ENCODE data around the gene PKN2. TPM values are rescaled to one million over a fixed set of nuclear protein-coding genes. Genes with fewer than 3 reads are reported as not detected.

Gene PKN2
- total and polyA plus RNA-seq, 2 experiments from 2014 or later: 14.6 to 29.4 TPM

DNA sequence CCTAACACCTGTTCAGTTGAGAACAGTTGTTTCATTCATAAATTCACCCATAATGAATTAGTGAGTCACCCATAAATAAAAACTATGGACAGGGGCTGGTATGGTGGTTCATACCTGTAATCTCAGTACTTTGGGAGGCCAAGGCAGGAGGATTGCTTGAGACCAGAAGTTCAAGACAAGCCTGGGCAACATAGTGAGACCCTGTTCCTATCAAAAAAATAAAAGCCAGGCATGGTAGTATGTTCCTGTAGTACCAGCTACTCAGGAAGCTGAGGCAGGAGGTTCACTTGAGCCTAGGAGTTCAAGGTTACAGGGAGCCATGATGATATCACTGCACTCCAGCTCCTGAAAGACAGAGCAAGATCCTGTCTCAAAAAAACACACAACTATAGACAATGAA is 128.3 kb downstream of the PKN2 start:
- Histone ChIP-seq H3K27ac (ENCODE audit: low read depth) (no peak overlapping the region), H3F3A (replicated peaks; ENCODE audit: low read depth) (no peaks in the 10 kb centered on the region), H3K79me2 (replicated peaks; ENCODE audit: insufficient read depth) (no peaks in the 10 kb centered on the region), H3K9me2 (ENCODE audit: insufficient read depth) (no peaks in the 10 kb centered on the region), H3K4me2 (no peak overlapping the region), H3K27me3 (ENCODE audit: insufficient read depth) (no peaks in the 10 kb centered on the region), H3K4me1 (ENCODE audit: insufficient read depth) (no peaks in the 10 kb centered on the region), H2AFZ (no peak overlapping the region), H3K36me3 (ENCODE audit: insufficient read depth) (peaks cover 5% of the 10 kb centered on the region; the same call in 1 of the 2 replicates), H4K20me1 (replicated peaks; ENCODE audit: insufficient read depth) (no peaks in the 10 kb centered on the region), H3K4me3 (no peak overlapping the region)
- Mint-ChIP-seq H3K4me3 (no peak overlapping the region), H3K27me3 (ENCODE audit: insufficient read depth, low read depth, poor library complexity) (no peaks in the 10 kb centered on the region), H3K36me3 (ENCODE audit: low read depth) (peaks cover 18% of the 10 kb centered on the region), H3K9me3 (no peaks in the 10 kb centered on the region), H3K4me1 (no peaks in the 10 kb centered on the region), H3K27ac (no peak overlapping the region)
- no peak for ATAC-seq
- no peak for DNase-seq (ENCODE audit: low spot score)
- TF ChIP-seq NANOG (IDR thresholded peaks at IDR 0.05; ENCODE audit: borderline replicate concordance) (no peak), JUNB (IDR thresholded peaks at IDR 0.05; ENCODE audit: unreplicated experiment) (no peak), EZH2 (IDR thresholded peaks at IDR 0.05; ENCODE audit: low read depth, unreplicated experiment) (no peak), STAT1 (IDR thresholded peaks at IDR 0.05; ENCODE audit: unreplicated experiment) (no peak), ZNF114 (CRISPR knock-in tag; IDR thresholded peaks at IDR 0.05) (no peak), EZH2phosphoT487 (IDR thresholded peaks at IDR 0.05; ENCODE audit: unreplicated experiment) (no peak), CREB1 (CRISPR knock-in tag; IDR thresholded peaks at IDR 0.05; ENCODE audit: low read depth) (no peak), ZNF331 (CRISPR knock-in tag; IDR thresholded peaks at IDR 0.05; ENCODE audit: low read depth) (no peak), POLR2AphosphoS5 (IDR thresholded peaks at IDR 0.05; ENCODE audit: low read depth) (no peak)
- TF ChIP-seq, protein P1, sequence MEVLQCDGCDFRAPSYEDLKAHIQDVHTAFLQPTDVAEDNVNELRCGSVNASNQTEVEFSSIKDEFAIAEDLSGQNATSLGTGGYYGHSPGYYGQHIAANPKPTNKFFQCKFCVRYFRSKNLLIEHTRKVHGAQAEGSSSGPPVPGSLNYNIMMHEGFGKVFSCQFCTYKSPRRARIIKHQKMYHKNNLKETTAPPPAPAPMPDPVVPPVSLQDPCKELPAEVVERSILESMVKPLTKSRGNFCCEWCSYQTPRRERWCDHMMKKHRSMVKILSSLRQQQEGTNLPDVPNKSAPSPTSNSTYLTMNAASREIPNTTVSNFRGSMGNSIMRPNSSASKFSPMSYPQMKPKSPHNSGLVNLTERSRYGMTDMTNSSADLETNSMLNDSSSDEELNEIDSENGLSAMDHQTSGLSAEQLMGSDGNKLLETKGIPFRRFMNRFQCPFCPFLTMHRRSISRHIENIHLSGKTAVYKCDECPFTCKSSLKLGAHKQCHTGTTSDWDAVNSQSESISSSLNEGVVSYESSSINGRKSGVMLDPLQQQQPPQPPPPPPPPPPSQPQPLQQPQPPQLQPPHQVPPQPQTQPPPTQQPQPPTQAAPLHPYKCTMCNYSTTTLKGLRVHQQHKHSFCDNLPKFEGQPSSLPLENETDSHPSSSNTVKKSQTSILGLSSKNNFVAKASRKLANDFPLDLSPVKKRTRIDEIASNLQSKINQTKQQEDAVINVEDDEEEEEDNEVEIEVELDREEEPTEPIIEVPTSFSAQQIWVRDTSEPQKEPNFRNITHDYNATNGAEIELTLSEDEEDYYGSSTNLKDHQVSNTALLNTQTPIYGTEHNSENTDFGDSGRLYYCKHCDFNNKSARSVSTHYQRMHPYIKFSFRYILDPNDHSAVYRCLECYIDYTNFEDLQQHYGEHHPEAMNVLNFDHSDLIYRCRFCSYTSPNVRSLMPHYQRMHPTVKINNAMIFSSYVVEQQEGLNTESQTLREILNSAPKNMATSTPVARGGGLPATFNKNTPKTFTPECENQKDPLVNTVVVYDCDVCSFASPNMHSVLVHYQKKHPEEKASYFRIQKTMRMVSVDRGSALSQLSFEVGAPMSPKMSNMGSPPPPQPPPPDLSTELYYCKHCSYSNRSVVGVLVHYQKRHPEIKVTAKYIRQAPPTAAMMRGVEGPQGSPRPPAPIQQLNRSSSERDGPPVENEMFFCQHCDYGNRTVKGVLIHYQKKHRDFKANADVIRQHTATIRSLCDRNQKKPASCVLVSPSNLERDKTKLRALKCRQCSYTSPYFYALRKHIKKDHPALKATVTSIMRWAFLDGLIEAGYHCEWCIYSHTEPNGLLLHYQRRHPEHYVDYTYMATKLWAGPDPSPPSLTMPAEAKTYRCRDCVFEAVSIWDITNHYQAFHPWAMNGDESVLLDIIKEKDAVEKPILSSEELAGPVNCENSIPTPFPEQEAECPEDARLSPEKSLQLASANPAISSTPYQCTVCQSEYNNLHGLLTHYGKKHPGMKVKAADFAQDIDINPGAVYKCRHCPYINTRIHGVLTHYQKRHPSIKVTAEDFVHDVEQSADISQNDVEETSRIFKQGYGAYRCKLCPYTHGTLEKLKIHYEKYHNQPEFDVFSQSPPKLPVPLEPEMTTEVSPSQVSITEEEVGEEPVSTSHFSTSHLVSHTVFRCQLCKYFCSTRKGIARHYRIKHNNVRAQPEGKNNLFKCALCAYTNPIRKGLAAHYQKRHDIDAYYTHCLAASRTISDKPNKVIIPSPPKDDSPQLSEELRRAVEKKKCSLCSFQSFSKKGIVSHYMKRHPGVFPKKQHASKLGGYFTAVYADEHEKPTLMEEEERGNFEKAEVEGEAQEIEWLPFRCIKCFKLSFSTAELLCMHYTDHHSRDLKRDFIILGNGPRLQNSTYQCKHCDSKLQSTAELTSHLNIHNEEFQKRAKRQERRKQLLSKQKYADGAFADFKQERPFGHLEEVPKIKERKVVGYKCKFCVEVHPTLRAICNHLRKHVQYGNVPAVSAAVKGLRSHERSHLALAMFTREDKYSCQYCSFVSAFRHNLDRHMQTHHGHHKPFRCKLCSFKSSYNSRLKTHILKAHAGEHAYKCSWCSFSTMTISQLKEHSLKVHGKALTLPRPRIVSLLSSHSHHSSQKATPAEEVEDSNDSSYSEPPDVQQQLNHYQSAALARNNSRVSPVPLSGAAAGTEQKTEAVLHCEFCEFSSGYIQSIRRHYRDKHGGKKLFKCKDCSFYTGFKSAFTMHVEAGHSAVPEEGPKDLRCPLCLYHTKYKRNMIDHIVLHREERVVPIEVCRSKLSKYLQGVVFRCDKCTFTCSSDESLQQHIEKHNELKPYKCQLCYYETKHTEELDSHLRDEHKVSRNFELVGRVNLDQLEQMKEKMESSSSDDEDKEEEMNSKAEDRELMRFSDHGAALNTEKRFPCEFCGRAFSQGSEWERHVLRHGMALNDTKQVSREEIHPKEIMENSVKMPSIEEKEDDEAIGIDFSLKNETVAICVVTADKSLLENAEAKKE (CRISPR knock-in tag; IDR thresholded peaks at IDR 0.05): no peak
- TF ChIP-seq, protein P2, sequence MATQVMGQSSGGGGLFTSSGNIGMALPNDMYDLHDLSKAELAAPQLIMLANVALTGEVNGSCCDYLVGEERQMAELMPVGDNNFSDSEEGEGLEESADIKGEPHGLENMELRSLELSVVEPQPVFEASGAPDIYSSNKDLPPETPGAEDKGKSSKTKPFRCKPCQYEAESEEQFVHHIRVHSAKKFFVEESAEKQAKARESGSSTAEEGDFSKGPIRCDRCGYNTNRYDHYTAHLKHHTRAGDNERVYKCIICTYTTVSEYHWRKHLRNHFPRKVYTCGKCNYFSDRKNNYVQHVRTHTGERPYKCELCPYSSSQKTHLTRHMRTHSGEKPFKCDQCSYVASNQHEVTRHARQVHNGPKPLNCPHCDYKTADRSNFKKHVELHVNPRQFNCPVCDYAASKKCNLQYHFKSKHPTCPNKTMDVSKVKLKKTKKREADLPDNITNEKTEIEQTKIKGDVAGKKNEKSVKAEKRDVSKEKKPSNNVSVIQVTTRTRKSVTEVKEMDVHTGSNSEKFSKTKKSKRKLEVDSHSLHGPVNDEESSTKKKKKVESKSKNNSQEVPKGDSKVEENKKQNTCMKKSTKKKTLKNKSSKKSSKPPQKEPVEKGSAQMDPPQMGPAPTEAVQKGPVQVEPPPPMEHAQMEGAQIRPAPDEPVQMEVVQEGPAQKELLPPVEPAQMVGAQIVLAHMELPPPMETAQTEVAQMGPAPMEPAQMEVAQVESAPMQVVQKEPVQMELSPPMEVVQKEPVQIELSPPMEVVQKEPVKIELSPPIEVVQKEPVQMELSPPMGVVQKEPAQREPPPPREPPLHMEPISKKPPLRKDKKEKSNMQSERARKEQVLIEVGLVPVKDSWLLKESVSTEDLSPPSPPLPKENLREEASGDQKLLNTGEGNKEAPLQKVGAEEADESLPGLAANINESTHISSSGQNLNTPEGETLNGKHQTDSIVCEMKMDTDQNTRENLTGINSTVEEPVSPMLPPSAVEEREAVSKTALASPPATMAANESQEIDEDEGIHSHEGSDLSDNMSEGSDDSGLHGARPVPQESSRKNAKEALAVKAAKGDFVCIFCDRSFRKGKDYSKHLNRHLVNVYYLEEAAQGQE (IDR thresholded peaks at IDR 0.05; ENCODE audit: unreplicated experiment): no peak
- TF ChIP-seq, protein P3, sequence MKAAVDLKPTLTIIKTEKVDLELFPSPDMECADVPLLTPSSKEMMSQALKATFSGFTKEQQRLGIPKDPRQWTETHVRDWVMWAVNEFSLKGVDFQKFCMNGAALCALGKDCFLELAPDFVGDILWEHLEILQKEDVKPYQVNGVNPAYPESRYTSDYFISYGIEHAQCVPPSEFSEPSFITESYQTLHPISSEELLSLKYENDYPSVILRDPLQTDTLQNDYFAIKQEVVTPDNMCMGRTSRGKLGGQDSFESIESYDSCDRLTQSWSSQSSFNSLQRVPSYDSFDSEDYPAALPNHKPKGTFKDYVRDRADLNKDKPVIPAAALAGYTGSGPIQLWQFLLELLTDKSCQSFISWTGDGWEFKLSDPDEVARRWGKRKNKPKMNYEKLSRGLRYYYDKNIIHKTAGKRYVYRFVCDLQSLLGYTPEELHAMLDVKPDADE (IDR thresholded peaks at IDR 0.05): no peak
- TF ChIP-seq, protein P4, sequence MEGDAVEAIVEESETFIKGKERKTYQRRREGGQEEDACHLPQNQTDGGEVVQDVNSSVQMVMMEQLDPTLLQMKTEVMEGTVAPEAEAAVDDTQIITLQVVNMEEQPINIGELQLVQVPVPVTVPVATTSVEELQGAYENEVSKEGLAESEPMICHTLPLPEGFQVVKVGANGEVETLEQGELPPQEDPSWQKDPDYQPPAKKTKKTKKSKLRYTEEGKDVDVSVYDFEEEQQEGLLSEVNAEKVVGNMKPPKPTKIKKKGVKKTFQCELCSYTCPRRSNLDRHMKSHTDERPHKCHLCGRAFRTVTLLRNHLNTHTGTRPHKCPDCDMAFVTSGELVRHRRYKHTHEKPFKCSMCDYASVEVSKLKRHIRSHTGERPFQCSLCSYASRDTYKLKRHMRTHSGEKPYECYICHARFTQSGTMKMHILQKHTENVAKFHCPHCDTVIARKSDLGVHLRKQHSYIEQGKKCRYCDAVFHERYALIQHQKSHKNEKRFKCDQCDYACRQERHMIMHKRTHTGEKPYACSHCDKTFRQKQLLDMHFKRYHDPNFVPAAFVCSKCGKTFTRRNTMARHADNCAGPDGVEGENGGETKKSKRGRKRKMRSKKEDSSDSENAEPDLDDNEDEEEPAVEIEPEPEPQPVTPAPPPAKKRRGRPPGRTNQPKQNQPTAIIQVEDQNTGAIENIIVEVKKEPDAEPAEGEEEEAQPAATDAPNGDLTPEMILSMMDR (conservative IDR thresholded peaks at IDR 0.05; ENCODE audit: low read depth in 2 of 2): no peak

All from GM23338 (cell line).